ENCODE measurements around the gene LSM4.
"Not testable (repeated sequence)": the region's sequence is repeated elsewhere in the genome, so short reads cannot be mapped to it uniquely, and the experiment has no call there.

The LSM4 gene

GRCh38 chr19:18340190-18340989, 17.5 kb upstream of the LSM4 start, which contains the start of gene PGPEP1:
Gene PGPEP1 (plus strand): TSS chr19:18340598. CDS start chr19:18340682, 84 bp downstream.
- peak; percentile 77 for DNase-seq

- no peak for DNase-seq
Measured at GRCh38 chr19:18339723-18340122, 16.8 kb upstream of the LSM4 start.

GRCh38 chr19:18338541-18338940, 15.7 kb upstream of the LSM4 start:
- no peak for DNase-seq

GRCh38 chr19:18336121-18336520, 13.2 kb upstream of the LSM4 start:
- no peak for DNase-seq

- DNase-seq, result no peak
Measured at GRCh38 chr19:18333680-18334079, 10.8 kb upstream of the LSM4 start.

GRCh38 chr19:18332917-18333530, 10.1 kb upstream of the LSM4 start:
- no peak for DNase-seq

GRCh38 chr19:18330868-18331267, 8.0 kb upstream of the LSM4 start:
- no peak for DNase-seq

GRCh38 chr19:18329035-18329376, 6.1 kb upstream of the LSM4 start:
- no peak for DNase-seq

GRCh38 chr19:18328340-18329034, 5.6 kb upstream of the LSM4 start:
- peak; percentile 95 for DNase-seq

- DNase-seq, result no peak
Measured at GRCh38 chr19:18326772-18327171, 3.9 kb upstream of the LSM4 start.

- not testable (repeated sequence) for DNase-seq
Measured at GRCh38 chr19:18324373-18324731, 1.5 kb upstream of the LSM4 start.

GRCh38 chr19:18322318-18322758, 538 bp downstream of the LSM4 start:
- peak; percentile 72 for DNase-seq

- peak; percentile 76 for DNase-seq
Measured at GRCh38 chr19:18321734-18322102, 1.2 kb downstream of the LSM4 start.

GRCh38 chr19:18320865-18321733, 1.8 kb downstream of the LSM4 start:
- DNase-seq, result no peak

- DNase-seq, result no peak
Measured at GRCh38 chr19:18319591-18320135, 3.2 kb downstream of the LSM4 start.

- DNase-seq, result peak; percentile 80
Measured at GRCh38 chr19:18317961-18318800, 4.7 kb downstream of the LSM4 start.

GRCh38 chr19:18313398-18313797, 9.5 kb downstream of the LSM4 start:
- no peak for DNase-seq

- no peak for DNase-seq
Measured at GRCh38 chr19:18312092-18312534, 10.8 kb downstream of the LSM4 start.

GRCh38 chr19:18311502-18312091, 11.3 kb downstream of the LSM4 start:
- no peak for DNase-seq

- no peak for DNase-seq
Measured at GRCh38 chr19:18310966-18311365, 11.9 kb downstream of the LSM4 start.

All from activated CD4-positive, alpha-beta T cell treated with anti-CD3 and anti-CD28 coated beads, Interleukin-2, Interleukin-6, amounts not matched to agents 100 ng/mL and 50 ng/mL, durations not matched to agents 16 hours and 8 hours (primary cell).